ENCODE results near the gene PKP1. TPM values are rescaled to one million over a fixed set of nuclear protein-coding genes. Genes with fewer than 3 reads are reported as not detected.

The PKP1 gene
- total and polyA plus RNA-seq, 2 donors (not counting 3 experiments of a cell fraction or from before 2014, with no cell fraction given), result 0.01 TPM; not detected in 1

DNA sequence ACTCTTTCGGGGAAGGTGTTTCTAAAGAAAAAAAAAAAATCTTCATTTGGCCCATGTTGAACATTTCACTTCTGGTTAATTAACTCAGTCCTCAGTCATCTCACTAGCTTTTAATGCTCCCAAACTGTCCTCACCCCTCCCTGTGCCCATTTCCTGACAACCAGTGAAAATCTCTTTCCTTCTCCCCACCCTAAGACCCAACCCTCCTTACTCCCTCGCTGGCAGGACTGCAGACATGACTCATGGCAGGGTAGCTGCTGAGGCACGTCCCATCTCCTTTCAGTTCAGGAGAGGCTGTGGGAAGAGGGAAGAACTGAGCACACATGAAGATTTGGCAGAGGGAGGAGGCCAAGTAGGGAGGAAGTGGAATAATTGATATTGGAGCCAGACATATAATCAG, 12.6 kb downstream of the PKP1 start:
- no TSS peak for BruUV-seq (replicated peaks)
- FAIRE-seq (no peak), DNase-seq (ENCODE audit: low read depth, low spot score) (no peak)
- dilution Hi-C loops (cut with MboI; ENCODE audit: extremely low pct_ligation_motif_present, low sequenced_read_pairs) (no loop called here), intact Hi-C loops (cut with micrococcal nuclease) (no loop called here)
- Histone ChIP-seq H3K4me1 (ENCODE audit: control insufficient read depth, extremely low read depth, insufficient read depth, low read length) (no peaks in the 10 kb centered on the region), H3K36me3 (ENCODE audit: control insufficient read depth in 2 of 2, extremely low read depth in 1 of 2, insufficient read depth in 2 of 2, low read length in 2 of 2) (no peaks in the 10 kb centered on the region), H3K27ac (ENCODE audit: insufficient read depth, low read depth, low read length) (no peak overlapping the region), H3K9me3 (replicated peaks; ENCODE audit: control insufficient read depth, insufficient read depth, low read length) (no peaks in the 10 kb centered on the region), H2AFZ (ENCODE audit: low read depth, low read length) (no peak overlapping the region), H3K9me1 (replicated peaks; ENCODE audit: control insufficient read depth, extremely low read depth, insufficient read depth, low read length) (no peaks in the 10 kb centered on the region), H3K9ac (replicated peaks; ENCODE audit: extremely low read depth, insufficient read depth, low read length) (no peak overlapping the region), H3K4me2 (ENCODE audit: insufficient read depth, low read length) (no peak overlapping the region), H3K79me2 (ENCODE audit: control insufficient read depth, insufficient read depth, low read length) (no peaks in the 10 kb centered on the region), H4K20me1 (replicated peaks; ENCODE audit: control insufficient read depth, extremely low read depth, insufficient read depth, low read length) (no peaks in the 10 kb centered on the region), H3K27me3 (ENCODE audit: control insufficient read depth in 2 of 2, insufficient read depth in 2 of 2, low read length in 2 of 2) (peaks cover 18 to 22% of the 10 kb centered on the region in 2 experiments), H3K4me3 (replicated peaks in 1 of 3; ENCODE audit: insufficient read depth in 1 of 3, low read depth in 1 of 3, low read length in 3 of 3) (no peak overlapping the region)
- TF ChIP-seq FOS (IDR thresholded peaks at IDR 0.05; ENCODE audit: borderline replicate concordance, insufficient read depth, low read length) (no peak), MYC (IDR thresholded peaks at IDR 0.05; ENCODE audit: low read depth, low read length) (no peak), EZH2 (IDR thresholded peaks at IDR 0.05; ENCODE audit: borderline replicate concordance, low read depth, low read length, severe bottlenecking) (no peak), MAX (IDR thresholded peaks at IDR 0.05; ENCODE audit: insufficient read depth, insufficient read length) (no peak), JUN (IDR thresholded peaks at IDR 0.05; ENCODE audit: borderline replicate concordance, insufficient read depth, insufficient read length, low read depth) (no peak), POLR2A (IDR thresholded peaks at IDR 0.05; ENCODE audit: low read depth, low read length) (no peak), POLR2AphosphoS5 (IDR thresholded peaks at IDR 0.05; ENCODE audit: insufficient read depth, low read depth, low read length) (no peak), GATA2 (IDR thresholded peaks at IDR 0.05; ENCODE audit: insufficient read depth, insufficient read length, low read depth, low read length) (no peak), CTCF (IDR thresholded peaks at IDR 0.05; ENCODE audit: extremely low read depth in 1 of 2, insufficient read depth in 1 of 2, low read depth in 1 of 2, low read length in 2 of 2) (no peak)
- ChIA-PET POLR2A (no interaction called here), CTCF (no interaction called here)
